Stomach (tissue), 9 donors: ENCODE results near the gene SLC38A11. TPM values are rescaled to one million over a fixed set of nuclear protein-coding genes. Genes with fewer than 3 reads are reported as not detected.
A peak's percentile ranks its signal among the peaks of the same experiment; 100 is the strongest.

Experiments
- DNase-seq, 2 donors: peaks; one replicate each; pipeline versions ENCODE4 v3.0.0 to v3.0.0-alpha.2; 2013 to 2019
- H3K27ac ChIP-seq, 5 donors: fragments of 200-600 bp in 4 of 5; sonication (generic) in 4 of 5; one replicate each; pipeline ENCODE4 v1.5.1; 2013 to 2019; ENCODE audit warnings: mild to moderate bottlenecking in 1 of 5, moderate library complexity in 1 of 5
- H3K27me3 ChIP-seq, 3 donors: fragments of 200-600 bp; sonication (generic); one replicate each; pipeline ENCODE4 v1.5.1; 2017 to 2019; ENCODE audit warnings: mixed run types in 1 of 3
- H3K36me3 ChIP-seq, 4 donors: fragments of 200-600 bp; sonication (generic); 1 replicate in 3 of 4; 2 replicates in 1 of 4; pipeline ENCODE4 v1.5.1; 2016 to 2019
- H3K4me1 ChIP-seq, 4 donors: fragments of 200-600 bp; sonication (generic); one replicate each; pipeline ENCODE4 v1.5.1; 2016 to 2019
- H3K4me3 ChIP-seq, 4 donors: fragments of 200-600 bp; sonication (generic) in 3 of 4; one replicate each; pipeline ENCODE4 v1.5.1; 2016 to 2019; ENCODE audit warnings: mild to moderate bottlenecking in 1 of 4
- H3K9me3 ChIP-seq, 4 donors: fragments of 200-600 bp; sonication (generic); one replicate each; pipeline ENCODE4 v1.5.1; 2016 to 2019
- EP300 ChIP-seq: sonication (generic); formaldehyde crosslinking; IDR thresholded peaks from one replicate; pipeline ENCODE4 v1.6.1; 2017; ENCODE audit warnings: antibody characterized with exemption
- POLR2A ChIP-seq, 4 donors: fragments of 450-650 bp; IDR thresholded peaks; one replicate each; pipeline ENCODE4 v1.6.1; 2016; ENCODE audit warnings: antibody characterized with exemption in 4 of 4, control low read depth in 2 of 4, mild to moderate bottlenecking in 1 of 4, moderate library complexity in 1 of 4
- POLR2AphosphoS5 ChIP-seq, 3 donors: sonication (generic); formaldehyde crosslinking; IDR thresholded peaks; one replicate each; pipeline ENCODE4 v1.6.1; 2016; ENCODE audit warnings: antibody characterized with exemption in 3 of 3
- WGBS, 5 donors: extraction: QIAGEN DNeasy Blood & Tissue Kit in 3 of 5; methylation state at CpG; one replicate each; pipeline versions ENCODE4 v1.1.5 to v1.1.7; 2013 to 2018; 5-methylcytosine and 5-hydroxymethylcytosine counted together
- intact Hi-C: fragments of 100-400 bp; cut with DNase I; formaldehyde crosslinking; loops from one replicate; pipeline ENCODE4 v1.15.1; 2023; ENCODE audit warnings: low total_unique reads
- polyA plus RNA-seq, 3 donors: library from polyadenylated mRNA; stranded (reverse); fragments of 200-250 nt; gene quantifications; one replicate each; pipeline ENCODE4 v1.2.3, GENCODE V29; 2013
- total RNA-seq, 5 donors: library from RNA; depleted of rRNA; stranded (reverse); fragments of >200 nt; gene quantifications; one replicate each; pipeline versions ENCODE4 v1.1.0 to v1.2.3, GENCODE V29; 2014 to 2016
- TF ChIP-seq, protein P1 (sequence below), 7 experiments: fragments of 450-650 bp in 4 of 7; fragments of 200-600 bp in 3 of 7; sonication (generic) in 3 of 7; IDR thresholded peaks; one replicate each; pipeline ENCODE4 v1.5.1; 2016 to 2019; ENCODE audit warnings: antibody characterized with exemption in 7 of 7, control low read depth in 2 of 7, mild to moderate bottlenecking in 1 of 7
- donor health status: healthy with polysubstance abuse.
- donor health status: Bipolar disorder and iron deficiency.
- donor health status: healthy.

The SLC38A11 gene
- total and polyA plus RNA-seq, 8 donors: 1.3 to 54.3 (median 5.3) TPM; not detected in 1

DNA sequence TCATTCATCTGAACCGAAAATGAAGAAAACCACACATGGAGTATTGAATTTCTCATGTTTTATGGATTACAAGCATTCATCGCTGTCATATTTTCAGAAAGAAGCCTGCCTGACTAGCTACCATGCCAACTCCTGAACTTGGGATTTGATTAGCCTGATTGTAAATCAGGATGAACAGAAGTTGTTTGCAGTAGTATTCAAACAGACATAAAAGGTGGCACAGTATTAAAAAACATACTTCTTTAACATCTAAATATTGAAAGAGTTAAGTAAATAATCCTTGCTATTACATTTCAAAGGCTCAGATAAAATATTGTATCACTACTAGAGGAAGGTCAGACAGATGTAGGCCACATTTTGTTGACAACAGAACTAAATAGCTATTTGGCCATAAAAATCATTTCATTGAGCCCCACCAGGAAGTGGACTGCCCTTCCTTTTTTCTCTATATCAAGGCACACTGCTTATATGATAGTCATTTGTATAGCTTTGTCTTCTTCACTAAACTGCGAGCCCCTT is 21.6 kb downstream of the SLC38A11 start:
- no peak overlapping the region for H3K4me3 ChIP-seq
- TF ChIP-seq POLR2AphosphoS5 (IDR thresholded peaks at IDR 0.05) (no peak), EP300 (no peak), POLR2A (IDR thresholded peaks at IDR 0.05) (no peak)
- TF ChIP-seq, protein P1, sequence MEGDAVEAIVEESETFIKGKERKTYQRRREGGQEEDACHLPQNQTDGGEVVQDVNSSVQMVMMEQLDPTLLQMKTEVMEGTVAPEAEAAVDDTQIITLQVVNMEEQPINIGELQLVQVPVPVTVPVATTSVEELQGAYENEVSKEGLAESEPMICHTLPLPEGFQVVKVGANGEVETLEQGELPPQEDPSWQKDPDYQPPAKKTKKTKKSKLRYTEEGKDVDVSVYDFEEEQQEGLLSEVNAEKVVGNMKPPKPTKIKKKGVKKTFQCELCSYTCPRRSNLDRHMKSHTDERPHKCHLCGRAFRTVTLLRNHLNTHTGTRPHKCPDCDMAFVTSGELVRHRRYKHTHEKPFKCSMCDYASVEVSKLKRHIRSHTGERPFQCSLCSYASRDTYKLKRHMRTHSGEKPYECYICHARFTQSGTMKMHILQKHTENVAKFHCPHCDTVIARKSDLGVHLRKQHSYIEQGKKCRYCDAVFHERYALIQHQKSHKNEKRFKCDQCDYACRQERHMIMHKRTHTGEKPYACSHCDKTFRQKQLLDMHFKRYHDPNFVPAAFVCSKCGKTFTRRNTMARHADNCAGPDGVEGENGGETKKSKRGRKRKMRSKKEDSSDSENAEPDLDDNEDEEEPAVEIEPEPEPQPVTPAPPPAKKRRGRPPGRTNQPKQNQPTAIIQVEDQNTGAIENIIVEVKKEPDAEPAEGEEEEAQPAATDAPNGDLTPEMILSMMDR (IDR thresholded peaks at IDR 0.05): no peak
- no peaks in the 10 kb centered on the region for H3K9me3 ChIP-seq
- peak overlapping the region in 1 of 5 donors; percentile 38 for H3K27ac ChIP-seq
- DNase-seq: no peak
- no peaks in the 10 kb centered on the region for H3K36me3 ChIP-seq
- intact Hi-C loops: no loop called here
- peaks cover 0 to 47% (median 13%) of the 10 kb centered on the region in 4 donors for H3K4me1 ChIP-seq
- H3K27me3 ChIP-seq: no peaks in the 10 kb centered on the region
- 31 to 62% (median 46%) methylated on average over 3 of the region's 3 CpGs for WGBS, 5 donors

- Histone ChIP-seq H3K36me3 (no peaks in the 10 kb centered on the region), H3K27me3 (no peaks in the 10 kb centered on the region), H3K4me3 (no peak overlapping the region), H3K27ac (no peak overlapping the region), H3K9me3 (no peaks in the 10 kb centered on the region), H3K4me1 (peaks cover 0 to 37% (median 9%) of the 10 kb centered on the region in 4 donors)
- no peak for DNase-seq
- no peak for TF ChIP-seq EP300
- intact Hi-C loops: no loop called here
- 82 to 95% (median 93%) methylated on average over 2 of the region's 2 CpGs for WGBS, 5 donors
Measured at GRCh38 chr2:164932377-164932776, 22.9 kb downstream of the SLC38A11 start.

DNA sequence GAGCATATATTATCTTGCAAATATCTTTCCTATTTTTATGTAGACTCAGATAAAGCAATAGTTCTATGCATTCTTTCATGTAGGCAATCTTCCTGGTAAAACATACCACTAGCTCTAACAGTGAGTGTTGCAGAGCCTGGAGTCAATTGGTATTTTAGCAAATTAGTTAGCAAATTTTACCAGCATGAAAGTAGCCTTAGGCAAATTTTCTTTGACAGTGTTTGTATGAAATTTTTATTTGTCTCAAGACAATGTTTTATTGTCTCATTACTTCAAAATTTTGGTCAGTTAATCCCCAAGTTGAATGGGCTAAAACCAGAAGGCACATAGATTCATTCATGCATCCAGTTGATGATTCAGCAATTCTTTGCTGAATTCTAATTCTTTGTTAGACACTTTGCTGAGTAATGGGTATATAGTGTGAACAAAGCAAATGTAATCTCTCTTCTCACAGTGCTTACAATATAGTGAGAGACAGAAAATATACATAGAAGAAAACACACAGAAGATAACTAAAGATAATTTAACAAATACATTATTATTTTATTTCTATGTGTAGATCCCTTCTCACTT is 27.1 kb downstream of the SLC38A11 start:
- Histone ChIP-seq H3K4me3 (no peak overlapping the region), H3K9me3 (no peaks in the 10 kb centered on the region), H3K27me3 (no peaks in the 10 kb centered on the region), H3K4me1 (peaks cover 0 to under 1% (median under 1%) of the 10 kb centered on the region in 4 donors), H3K36me3 (no peaks in the 10 kb centered on the region), H3K27ac (no peak overlapping the region)
- TF ChIP-seq POLR2AphosphoS5 (IDR thresholded peaks at IDR 0.05) (no peak), POLR2A (IDR thresholded peaks at IDR 0.05) (no peak), EP300 (no peak)
- TF ChIP-seq, protein P1 (IDR thresholded peaks at IDR 0.05): no peak
- DNase-seq: no peak
- intact Hi-C loops: loop anchor here (10.0 kb wide), 1 partner anchor 183 kb away; no protein-coding TSS in a partner anchor

GRCh38 chr2:164922134-164922533 is 33.2 kb downstream of the SLC38A11 start:
- peak in 1 of 2 donors; percentile 20 for DNase-seq
- TF ChIP-seq, protein P1 (IDR thresholded peaks at IDR 0.05): no peak
- TF ChIP-seq POLR2AphosphoS5 (IDR thresholded peaks at IDR 0.05): no peak
- TF ChIP-seq POLR2A (IDR thresholded peaks at IDR 0.05): no peak
- no peak for TF ChIP-seq EP300
- intact Hi-C loops: loop anchor here (10.0 kb wide), 1 partner anchor 177 kb away; no protein-coding TSS in a partner anchor
- no peak overlapping the region for H3K27ac ChIP-seq
- 47 to 77% (median 64%) methylated on average over 3 of the region's 3 CpGs for WGBS, 5 donors
- H3K9me3 ChIP-seq: no peaks in the 10 kb centered on the region
- H3K27me3 ChIP-seq: no peaks in the 10 kb centered on the region
- H3K4me1 ChIP-seq: peaks cover 0 to under 1% (median 0%) of the 10 kb centered on the region in 4 donors
- H3K36me3 ChIP-seq: no peaks in the 10 kb centered on the region
- H3K4me3 ChIP-seq: no peak overlapping the region

GRCh38 chr2:164920430-164920829 is 34.9 kb downstream of the SLC38A11 start:
- intact Hi-C loops: loop anchor here (10.0 kb wide), 1 partner anchor 176 kb away; no protein-coding TSS in a partner anchor
- Histone ChIP-seq H3K9me3 (no peaks in the 10 kb centered on the region), H3K36me3 (no peaks in the 10 kb centered on the region), H3K4me3 (no peak overlapping the region), H3K27me3 (no peaks in the 10 kb centered on the region), H3K27ac (no peak overlapping the region), H3K4me1 (peaks cover 0 to 13% (median 0%) of the 10 kb centered on the region in 4 donors)
- 78 to 86% (median 83%) methylated on average over 4 of the region's 4 CpGs for WGBS, 5 donors
- DNase-seq: no peak
- TF ChIP-seq POLR2A (IDR thresholded peaks at IDR 0.05): no peak
- TF ChIP-seq EP300: no peak
- TF ChIP-seq POLR2AphosphoS5 (IDR thresholded peaks at IDR 0.05): no peak
- TF ChIP-seq, protein P1 (IDR thresholded peaks at IDR 0.05): no peak
